ENCODE data around the gene LRRC8B. TPM values are rescaled to one million over a fixed set of nuclear protein-coding genes. Genes with fewer than 3 reads are reported as not detected.

LRRC8B gene
- total and polyA plus RNA-seq, 2 of the 13 experiments (the other 11 are each of a cell fraction or from before 2014, with no cell fraction given): 4.9 to 7.6 TPM

DNA sequence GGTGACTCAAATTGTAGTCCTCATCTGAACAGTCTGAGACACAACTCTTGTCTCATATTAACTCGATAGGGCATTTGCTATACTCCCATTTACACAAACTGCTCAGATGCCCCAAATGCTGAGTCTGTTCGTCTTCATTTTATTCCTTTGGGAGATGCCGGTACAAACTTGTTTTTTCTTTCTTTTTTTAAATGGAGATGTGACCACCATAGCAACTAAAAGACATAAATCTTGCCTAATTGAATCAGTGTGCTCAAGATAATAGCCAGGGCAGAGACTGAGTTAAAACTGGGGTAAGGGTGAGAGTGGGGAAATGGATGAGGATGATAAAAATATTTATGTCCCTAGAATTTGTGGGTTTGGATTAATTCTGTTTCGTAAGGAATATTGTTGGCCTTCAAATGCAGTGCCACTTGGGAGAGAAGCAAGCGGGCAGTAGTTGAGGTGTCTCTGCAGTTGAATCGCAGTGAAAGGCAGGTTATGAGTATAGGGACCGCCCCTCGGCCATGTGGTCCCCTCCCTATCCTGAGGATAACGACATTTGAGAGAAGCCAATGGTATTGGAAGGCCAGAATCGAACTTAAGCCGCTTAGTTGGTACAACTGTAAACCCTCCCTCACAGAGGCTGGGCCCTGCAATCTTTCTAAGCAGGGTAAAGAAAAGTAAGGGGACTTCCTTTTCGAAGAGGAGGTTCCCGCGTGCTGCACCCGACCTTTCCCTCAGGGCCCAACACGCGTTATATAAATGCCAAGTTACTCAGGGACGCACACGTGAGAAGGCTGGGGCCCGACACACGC lies 859 bp upstream of the LRRC8B start (continued):
- TF ChIP-seq, protein P1, sequence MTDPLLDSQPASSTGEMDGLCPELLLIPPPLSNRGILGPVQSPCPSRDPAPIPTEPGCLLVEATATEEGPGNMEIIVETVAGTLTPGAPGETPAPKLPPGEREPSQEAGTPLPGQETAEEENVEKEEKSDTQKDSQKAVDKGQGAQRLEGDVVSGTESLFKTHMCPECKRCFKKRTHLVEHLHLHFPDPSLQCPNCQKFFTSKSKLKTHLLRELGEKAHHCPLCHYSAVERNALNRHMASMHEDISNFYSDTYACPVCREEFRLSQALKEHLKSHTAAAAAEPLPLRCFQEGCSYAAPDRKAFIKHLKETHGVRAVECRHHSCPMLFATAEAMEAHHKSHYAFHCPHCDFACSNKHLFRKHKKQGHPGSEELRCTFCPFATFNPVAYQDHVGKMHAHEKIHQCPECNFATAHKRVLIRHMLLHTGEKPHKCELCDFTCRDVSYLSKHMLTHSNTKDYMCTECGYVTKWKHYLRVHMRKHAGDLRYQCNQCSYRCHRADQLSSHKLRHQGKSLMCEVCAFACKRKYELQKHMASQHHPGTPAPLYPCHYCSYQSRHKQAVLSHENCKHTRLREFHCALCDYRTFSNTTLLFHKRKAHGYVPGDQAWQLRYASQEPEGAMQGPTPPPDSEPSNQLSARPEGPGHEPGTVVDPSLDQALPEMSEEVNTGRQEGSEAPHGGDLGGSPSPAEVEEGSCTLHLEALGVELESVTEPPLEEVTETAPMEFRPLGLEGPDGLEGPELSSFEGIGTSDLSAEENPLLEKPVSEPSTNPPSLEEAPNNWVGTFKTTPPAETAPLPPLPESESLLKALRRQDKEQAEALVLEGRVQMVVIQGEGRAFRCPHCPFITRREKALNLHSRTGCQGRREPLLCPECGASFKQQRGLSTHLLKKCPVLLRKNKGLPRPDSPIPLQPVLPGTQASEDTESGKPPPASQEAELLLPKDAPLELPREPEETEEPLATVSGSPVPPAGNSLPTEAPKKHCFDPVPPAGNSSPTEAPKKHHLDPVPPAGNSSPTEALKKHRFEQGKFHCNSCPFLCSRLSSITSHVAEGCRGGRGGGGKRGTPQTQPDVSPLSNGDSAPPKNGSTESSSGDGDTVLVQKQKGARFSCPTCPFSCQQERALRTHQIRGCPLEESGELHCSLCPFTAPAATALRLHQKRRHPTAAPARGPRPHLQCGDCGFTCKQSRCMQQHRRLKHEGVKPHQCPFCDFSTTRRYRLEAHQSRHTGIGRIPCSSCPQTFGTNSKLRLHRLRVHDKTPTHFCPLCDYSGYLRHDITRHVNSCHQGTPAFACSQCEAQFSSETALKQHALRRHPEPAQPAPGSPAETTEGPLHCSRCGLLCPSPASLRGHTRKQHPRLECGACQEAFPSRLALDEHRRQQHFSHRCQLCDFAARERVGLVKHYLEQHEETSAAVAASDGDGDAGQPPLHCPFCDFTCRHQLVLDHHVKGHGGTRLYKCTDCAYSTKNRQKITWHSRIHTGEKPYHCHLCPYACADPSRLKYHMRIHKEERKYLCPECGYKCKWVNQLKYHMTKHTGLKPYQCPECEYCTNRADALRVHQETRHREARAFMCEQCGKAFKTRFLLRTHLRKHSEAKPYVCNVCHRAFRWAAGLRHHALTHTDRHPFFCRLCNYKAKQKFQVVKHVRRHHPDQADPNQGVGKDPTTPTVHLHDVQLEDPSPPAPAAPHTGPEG (CRISPR knock-in tag; IDR thresholded peaks at IDR 0.05): 0 out of 2 replicates have a peak, but pooled peaks have one; percentile 46
- TF ChIP-seq ZNF510 (CRISPR knock-in tag; IDR thresholded peaks at IDR 0.05; ENCODE audit: low read depth): no peak
- no peak for TF ChIP-seq JUND (CRISPR knock-in tag; IDR thresholded peaks at IDR 0.05)
- no peak for TF ChIP-seq TMF1 (CRISPR knock-in tag; IDR thresholded peaks at IDR 0.05; ENCODE audit: low read depth)
- no peak for TF ChIP-seq PAF1 (CRISPR knock-in tag; IDR thresholded peaks at IDR 0.05)
- no peak for TF ChIP-seq ZNF407 (CRISPR knock-in tag; IDR thresholded peaks at IDR 0.05; ENCODE audit: not compliant biosample characterization)
- TF ChIP-seq RBAK (CRISPR knock-in tag; IDR thresholded peaks at IDR 0.05): no peak
- TF ChIP-seq SMAD3 (CRISPR knock-in tag; IDR thresholded peaks at IDR 0.05): peak; percentile 70; the same call in 1 of the 2 replicates
- no peak for TF ChIP-seq ZNF234 (CRISPR knock-in tag; conservative IDR thresholded peaks at IDR 0.05)
- no peak for TF ChIP-seq HNF1B (CRISPR knock-in tag; IDR thresholded peaks at IDR 0.05)
- no peak for TF ChIP-seq MAFK (conservative IDR thresholded peaks at IDR 0.05 in 1 of 2, IDR thresholded peaks at IDR 0.05 in 1 of 2; ENCODE audit: low read length in 2 of 2)
- TF ChIP-seq THAP11 (CRISPR knock-in tag; IDR thresholded peaks at IDR 0.05): no peak
- TF ChIP-seq ZNF256 (CRISPR knock-in tag; conservative IDR thresholded peaks at IDR 0.05): no peak
